GM20000 (cell line): ENCODE measurements around the gene CLDND2.

Source experiments
- DNase-seq: peaks from one replicate; pipeline ENCODE4 v3.0.0; 2012; ENCODE audit warnings: low spot score
- TF ChIP-seq, protein P1 (sequence below): IDR thresholded peaks from 2 replicates; pipeline ENCODE4 v1.5.1; 2012; ENCODE audit warnings: mild to moderate bottlenecking, control low read depth; ENCODE audit errors: extremely low read depth, missing control alignments

CLDND2 gene

GRCh38 chr19:51359294-51359693, 9.5 kb downstream of the CLDND2 start:
- no peak for DNase-seq

DNA sequence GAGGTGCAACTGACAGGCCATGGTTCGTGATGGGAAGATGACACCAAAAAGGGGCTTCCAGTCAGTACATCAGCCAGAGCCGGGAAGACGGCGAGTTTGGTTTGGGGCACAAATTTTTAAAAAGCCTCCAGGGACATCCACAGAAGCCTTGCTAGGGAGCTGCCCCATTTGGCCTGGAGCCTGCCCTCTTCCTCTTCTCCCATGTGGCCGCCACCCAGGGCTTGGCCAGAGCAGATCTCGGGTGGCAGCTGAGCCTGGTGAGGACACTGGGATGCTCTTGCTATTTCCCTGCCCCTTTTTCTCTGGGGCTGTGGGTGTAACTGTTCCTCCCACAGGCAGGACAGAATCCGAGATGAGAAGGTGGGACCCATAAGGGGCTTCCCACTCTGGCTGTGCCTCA, 10.9 kb downstream of the CLDND2 start:
- no peak for DNase-seq
- TF ChIP-seq, protein P1, sequence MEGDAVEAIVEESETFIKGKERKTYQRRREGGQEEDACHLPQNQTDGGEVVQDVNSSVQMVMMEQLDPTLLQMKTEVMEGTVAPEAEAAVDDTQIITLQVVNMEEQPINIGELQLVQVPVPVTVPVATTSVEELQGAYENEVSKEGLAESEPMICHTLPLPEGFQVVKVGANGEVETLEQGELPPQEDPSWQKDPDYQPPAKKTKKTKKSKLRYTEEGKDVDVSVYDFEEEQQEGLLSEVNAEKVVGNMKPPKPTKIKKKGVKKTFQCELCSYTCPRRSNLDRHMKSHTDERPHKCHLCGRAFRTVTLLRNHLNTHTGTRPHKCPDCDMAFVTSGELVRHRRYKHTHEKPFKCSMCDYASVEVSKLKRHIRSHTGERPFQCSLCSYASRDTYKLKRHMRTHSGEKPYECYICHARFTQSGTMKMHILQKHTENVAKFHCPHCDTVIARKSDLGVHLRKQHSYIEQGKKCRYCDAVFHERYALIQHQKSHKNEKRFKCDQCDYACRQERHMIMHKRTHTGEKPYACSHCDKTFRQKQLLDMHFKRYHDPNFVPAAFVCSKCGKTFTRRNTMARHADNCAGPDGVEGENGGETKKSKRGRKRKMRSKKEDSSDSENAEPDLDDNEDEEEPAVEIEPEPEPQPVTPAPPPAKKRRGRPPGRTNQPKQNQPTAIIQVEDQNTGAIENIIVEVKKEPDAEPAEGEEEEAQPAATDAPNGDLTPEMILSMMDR: no peak

More at GRCh38 chr19:51359294-51359693, 9.5 kb downstream of the CLDND2 start:
- TF ChIP-seq, protein P1: no peak

- DNase-seq: no peak
- TF ChIP-seq, protein P1: no peak
Measured at GRCh38 chr19:51356159-51356801, 12.5 kb downstream of the CLDND2 start.

DNA sequence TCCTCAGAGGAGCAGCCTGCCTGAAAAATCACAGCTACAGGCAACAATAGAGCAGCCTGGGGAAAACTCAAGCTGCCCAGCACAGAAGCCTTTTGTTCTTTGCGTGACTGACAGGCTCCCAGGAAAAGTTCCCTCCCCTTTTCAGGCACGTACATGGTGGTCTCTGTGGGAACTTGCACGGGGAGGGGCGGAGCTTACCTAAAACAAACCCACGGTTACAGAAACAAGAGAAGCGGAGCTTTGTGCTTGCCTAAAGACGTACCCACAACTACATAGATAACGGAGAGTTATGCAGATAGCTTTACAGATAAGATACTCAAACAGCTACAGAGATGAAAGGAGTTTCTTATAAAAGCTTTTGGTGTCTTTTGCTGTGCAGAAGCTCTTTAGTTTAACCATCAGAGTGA, 14.1 kb downstream of the CLDND2 start:
- DNase-seq: no peak
- TF ChIP-seq, protein P1: no peak

DNA sequence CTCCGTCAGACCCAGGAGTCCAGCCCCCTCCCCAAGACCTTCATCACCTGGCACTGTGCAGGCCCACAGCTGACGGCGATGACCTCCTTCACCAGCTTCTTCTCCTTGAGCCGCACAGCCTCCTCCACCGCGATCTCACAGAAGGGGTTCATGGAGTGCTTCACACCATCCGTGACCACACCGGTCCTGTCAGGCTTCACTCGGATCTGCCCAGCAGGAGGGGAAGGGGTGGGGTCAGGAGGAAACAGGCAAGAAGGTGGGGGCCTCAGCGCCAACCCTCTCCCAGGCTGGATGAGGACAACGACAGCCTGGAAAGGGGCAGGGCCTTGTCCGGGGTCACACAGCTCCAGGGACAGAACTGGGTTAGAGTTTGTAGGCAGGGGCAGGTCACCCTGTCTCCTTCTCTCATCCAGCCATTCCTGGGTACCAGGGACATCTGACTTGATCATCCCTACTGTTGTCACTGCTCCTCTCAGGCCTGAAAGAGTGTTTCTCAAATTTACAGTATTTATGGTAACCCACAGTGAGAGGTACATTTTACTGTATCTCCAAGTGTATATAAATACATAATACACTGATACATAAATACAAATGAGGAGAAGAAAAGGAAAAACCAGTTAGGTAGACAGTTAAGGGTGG, 14.6 kb downstream of the CLDND2 start:
- TF ChIP-seq, protein P1: no peak
- no peak for DNase-seq

- TF ChIP-seq, protein P1: no peak
- DNase-seq: no peak
Measured at GRCh38 chr19:51352783-51353360, 15.9 kb downstream of the CLDND2 start.

DNA sequence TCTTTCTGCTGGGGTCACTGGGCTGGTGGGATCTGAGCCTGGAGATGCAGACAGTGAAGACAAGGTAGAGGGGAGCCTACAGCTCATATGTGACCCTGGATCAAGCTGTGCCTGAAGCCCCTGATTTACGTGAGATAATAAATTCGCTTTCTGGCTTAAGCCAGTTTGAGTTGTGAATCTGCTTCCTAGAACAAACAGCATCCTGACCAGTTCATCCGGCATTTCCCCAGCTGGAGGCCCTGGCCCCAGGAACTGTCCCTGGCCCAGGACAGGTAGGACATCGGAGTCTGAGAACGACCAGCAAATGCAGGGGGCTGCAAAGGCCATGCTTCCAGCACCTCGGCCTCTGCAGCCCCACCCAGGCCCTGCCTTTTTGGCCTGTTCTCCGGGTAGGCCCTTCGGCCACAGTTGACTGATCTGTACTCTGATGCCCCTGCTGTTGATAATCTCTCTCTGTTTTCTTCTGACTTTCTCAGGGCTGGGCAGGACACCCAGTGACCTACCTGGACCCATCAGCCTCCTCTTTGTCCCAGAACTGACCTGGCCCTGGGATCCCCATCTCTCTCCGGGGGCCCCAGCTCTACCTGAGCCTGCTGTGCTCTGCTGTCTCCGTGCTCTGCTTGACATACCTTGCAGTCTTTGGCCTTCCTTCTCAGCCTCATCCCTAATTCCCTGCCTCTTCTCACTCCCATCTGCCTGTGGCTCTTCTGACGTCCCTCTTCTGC, 17.4 kb downstream of the CLDND2 start:
- DNase-seq: no peak
- TF ChIP-seq, protein P1: no peak
